GM20000 (cell line): Measurements from ENCODE around the gene KCNJ6.
"Not testable (repeated sequence)": the region's sequence is repeated elsewhere in the genome, so short reads cannot be mapped to it uniquely, and the experiment has no call there.

Source experiments
- DNase-seq: peaks from one replicate; pipeline ENCODE4 v3.0.0; 2012; ENCODE audit warnings: low spot score
- CTCF ChIP-seq: IDR thresholded peaks from 2 replicates; pipeline ENCODE4 v1.5.1; 2012; ENCODE audit warnings: mild to moderate bottlenecking, control low read depth; ENCODE audit errors: extremely low read depth, missing control alignments

Gene KCNJ6

GRCh38 chr21:37737996-37738395 lies 178.3 kb downstream of the KCNJ6 start:
- no peak for TF ChIP-seq CTCF
- DNase-seq: no peak

- no peak for TF ChIP-seq CTCF
- DNase-seq: no peak
Observed at GRCh38 chr21:37737507-37737906, 178.8 kb downstream of the KCNJ6 start.

- no peak for DNase-seq
- no peak for TF ChIP-seq CTCF
Observed at GRCh38 chr21:37734846-37735245, 181.4 kb downstream of the KCNJ6 start.

GRCh38 chr21:37732927-37733326 lies 183.3 kb downstream of the KCNJ6 start:
- DNase-seq: no peak

GRCh38 chr21:37724201-37724600 lies 192.1 kb downstream of the KCNJ6 start:
- TF ChIP-seq CTCF: no peak
- no peak for DNase-seq

More at GRCh38 chr21:37732927-37733326, 183.3 kb downstream of the KCNJ6 start:
- TF ChIP-seq CTCF: no peak

- no peak for DNase-seq
- TF ChIP-seq CTCF: no peak
Observed at GRCh38 chr21:37717534-37717933, 198.7 kb downstream of the KCNJ6 start.

GRCh38 chr21:37712569-37712934 lies 203.7 kb downstream of the KCNJ6 start:
- not testable (repeated sequence) for DNase-seq

GRCh38 chr21:37711836-37712568 lies 204.3 kb downstream of the KCNJ6 start:
- peak; percentile 93 for TF ChIP-seq CTCF
- DNase-seq: peak; percentile 69
